HepG2 (cell line): ENCODE data around the gene NOVA2. TPM values are rescaled to one million over a fixed set of nuclear protein-coding genes. Genes with fewer than 3 reads are reported as not detected.
A peak's percentile ranks its signal among the peaks of the same experiment; 100 is the strongest.

ENCODE experiments used
- ATAC-seq: fragments of 200-7000 bp; cut with Tn5 transposase; 3 replicates; pipeline ENCODE4 v1.9.1; 2020; ENCODE audit warnings: mild to moderate bottlenecking, moderate library complexity
- BruUV-seq: library from RNA; stranded (reverse); fragments of 400-500 nt; replicated peaks from 2 replicates; lab custom pipeline; 2021; lab: Mats Ljungman, UMichigan
- CTCF ChIA-PET: fragments of 300-600 bp; formaldehyde crosslinking; extraction: SDS; loops from one replicate; lab custom pipeline; 2021; ENCODE audit warnings: low total read pairs, inconsistent platforms, low intra/inter-chr PET ratio; lab: Yijun Ruan, JAX
- POLR2A ChIA-PET: fragments of 350-600 bp; sonication (Branson Sonifier 250); formaldehyde crosslinking; loops from one replicate; lab custom pipeline; 2020; ENCODE audit warnings: antibody characterized with exemption, inconsistent platforms; lab: Yijun Ruan, JAX
- DNase-seq: peaks from one replicate; pipeline ENCODE4 v3.0.0-alpha.2; 2015; ENCODE audit warnings: low spot score
- FAIRE-seq: peaks from 3 replicates; lab custom pipeline; 2011; peaks lifted over from hg19 to GRCh38; lab: Jason Lieb, UNC
- H2AFZ ChIP-seq: one replicate; pipeline ENCODE4 v1.6.1; 2011; ENCODE audit warnings: low read length, inconsistent platforms
- H3K27ac ChIP-seq: fragments of 300-600 bp; 3 replicates; pipeline ENCODE4 v1.8.0; 2011; ENCODE audit warnings: mixed run types, mild to moderate bottlenecking, mixed read lengths, low read length, inconsistent platforms; ENCODE audit not compliant: insufficient read depth; ENCODE audit errors: extremely low read length
- H3K27me3 ChIP-seq, 2 experiments: fragments of 200-600 bp in 1 of 2; 2 replicates in 1 of 2; 3 replicates in 1 of 2; pipeline versions ENCODE4 v1.6.0 to v1.8.0; 2011; ENCODE audit warnings: low read length in 2 of 2, mild to moderate bottlenecking in 2 of 2, moderate library complexity in 2 of 2, inconsistent platforms in 1 of 2; ENCODE audit not compliant: insufficient read depth in 2 of 2, control insufficient read depth in 1 of 2
- H3K36me3 ChIP-seq, 2 experiments: fragments of 200-600 bp in 1 of 2; replicated peaks in 1 of 2; 2 replicates in 1 of 2; 3 replicates in 1 of 2; pipeline versions ENCODE4 v1.5.1 to v1.8.0; 2011; ENCODE audit warnings: low read length in 2 of 2, inconsistent platforms in 1 of 2; ENCODE audit not compliant: insufficient read depth in 2 of 2, control insufficient read depth in 1 of 2
- H3K4me1 ChIP-seq: 2 replicates; pipeline ENCODE4 v1.5.1; 2012; ENCODE audit warnings: low read length, inconsistent platforms; ENCODE audit not compliant: insufficient read depth
- H3K4me2 ChIP-seq: 2 replicates; pipeline ENCODE4 v1.6.0; 2011; ENCODE audit warnings: low read depth, low read length, inconsistent platforms
- H3K4me3 ChIP-seq, 3 experiments: fragments of 200-600 bp in 1 of 3; sonication (generic), shearing (Covaris generic) in 1 of 3; replicated peaks in 1 of 3; 2 replicates each; pipeline ENCODE4 v1.5.1; 2011 to 2016; ENCODE audit warnings: low read length in 3 of 3, inconsistent platforms in 2 of 3, low read depth in 2 of 3, mild to moderate bottlenecking in 2 of 3, control low read depth in 1 of 3, mixed read lengths in 1 of 3; ENCODE audit not compliant: insufficient read depth in 1 of 3
- H3K79me2 ChIP-seq: one replicate; pipeline ENCODE4 v1.6.1; 2011; ENCODE audit warnings: low read length, inconsistent platforms; ENCODE audit not compliant: insufficient read depth
- H3K9ac ChIP-seq: 2 replicates; pipeline ENCODE4 v1.6.0; 2011; ENCODE audit warnings: mild to moderate bottlenecking, low read depth, low read length, inconsistent platforms; ENCODE audit not compliant: insufficient read depth
- H3K9me3 ChIP-seq: 2 replicates; pipeline ENCODE4 v1.5.1; 2012; ENCODE audit warnings: mild to moderate bottlenecking, low read length
- H4K20me1 ChIP-seq: 2 replicates; pipeline ENCODE4 v1.6.0; 2011; ENCODE audit warnings: inconsistent platforms, mild to moderate bottlenecking, low read length, moderate library complexity; ENCODE audit not compliant: insufficient read depth
- ATM ChIP-seq: fragments of 450-650 bp; IDR thresholded peaks from 2 replicates; pipeline ENCODE4 v1.7.1; 2017; ENCODE audit warnings: mild to moderate bottlenecking, borderline replicate concordance
- CENPT ChIP-seq: sonication (generic); formaldehyde crosslinking; IDR thresholded peaks from 2 replicates; pipeline ENCODE4 v1.8.0; 2022; ENCODE audit warnings: low read depth, mild to moderate bottlenecking, moderate library complexity, missing genetic modification reagents
- GTF3A ChIP-seq: sonication (generic); formaldehyde crosslinking; conservative IDR thresholded peaks from 2 replicates; pipeline ENCODE4 v1.4.0; 2020; ENCODE audit warnings: mild to moderate bottlenecking, missing genetic modification reagents
- HDAC2 ChIP-seq: sonication (generic); formaldehyde crosslinking; IDR thresholded peaks from 2 replicates; pipeline ENCODE4 v1.4.0; 2020; ENCODE audit warnings: missing genetic modification reagents
- HNRNPL ChIP-seq: fragments of 200-400 bp; formaldehyde crosslinking; IDR thresholded peaks from 2 replicates; pipeline ENCODE4 v1.6.1; 2017; ENCODE audit warnings: mild to moderate bottlenecking, low read depth, low read length
- MAFF ChIP-seq: IDR thresholded peaks from 2 replicates; pipeline ENCODE4 v1.6.1; 2011; ENCODE audit warnings: low read depth, low read length, improper control_type of control experiment
- MAZ ChIP-seq, 2 experiments: sonication (generic) in 1 of 2; formaldehyde crosslinking in 1 of 2; IDR thresholded peaks; 2 replicates each; pipeline versions ENCODE4 v1.5.0 to v1.6.1; 2012 to 2020; ENCODE audit warnings: low read depth in 2 of 2, mild to moderate bottlenecking in 2 of 2, borderline replicate concordance in 1 of 2, improper control_type of control experiment in 1 of 2, low read length in 1 of 2, missing genetic modification reagents in 1 of 2, moderate library complexity in 1 of 2
- NCOA2 ChIP-seq: sonication (generic); formaldehyde crosslinking; IDR thresholded peaks from 2 replicates; pipeline ENCODE4 v1.8.0; 2022; ENCODE audit warnings: inconsistent platforms
- PHF20 ChIP-seq: sonication (generic); formaldehyde crosslinking; IDR thresholded peaks from 2 replicates; pipeline ENCODE4 v1.5.0; 2020; ENCODE audit warnings: mild to moderate bottlenecking, missing genetic modification reagents
- SIN3B ChIP-seq: fragments of 150-350 bp; IDR thresholded peaks from 2 replicates; pipeline ENCODE4 v1.6.1; 2014; ENCODE audit warnings: low read length
- ZHX1 ChIP-seq: sonication (generic); formaldehyde crosslinking; IDR thresholded peaks from 2 replicates; pipeline ENCODE4 v1.8.1; 2022; ENCODE audit warnings: low read depth, mild to moderate bottlenecking, missing genetic modification reagents
- ZNF205 ChIP-seq: IDR thresholded peaks from 2 replicates; pipeline ENCODE4 v1.6.1; 2018; ENCODE audit warnings: missing biosample characterization, missing genetic modification reagents
- ZNF432 ChIP-seq: sonication (generic); formaldehyde crosslinking; IDR thresholded peaks from 2 replicates; pipeline ENCODE4 v1.5.0; 2020; ENCODE audit warnings: missing genetic modification reagents, mild to moderate bottlenecking, borderline replicate concordance
- ZNF44 ChIP-seq: sonication (generic); formaldehyde crosslinking; IDR thresholded peaks from 2 replicates; pipeline ENCODE4 v1.5.1; 2020; ENCODE audit warnings: mild to moderate bottlenecking, missing genetic modification reagents
- ZNF543 ChIP-seq: sonication (generic); formaldehyde crosslinking; IDR thresholded peaks from 2 replicates; pipeline ENCODE4 v1.4.0; 2020; ENCODE audit warnings: mild to moderate bottlenecking, missing genetic modification reagents
- ZNF597 ChIP-seq: sonication (generic); formaldehyde crosslinking; IDR thresholded peaks from 2 replicates; pipeline ENCODE4 v1.5.0; 2020; ENCODE audit warnings: missing genetic modification reagents
- ZNF670 ChIP-seq: sonication (generic); formaldehyde crosslinking; IDR thresholded peaks from 2 replicates; pipeline ENCODE4 v1.8.0; 2022; ENCODE audit warnings: mild to moderate bottlenecking, missing genetic modification reagents, borderline replicate concordance
- ZNF83 ChIP-seq: sonication (generic); formaldehyde crosslinking; IDR thresholded peaks from 2 replicates; pipeline ENCODE4 v1.4.0; 2020; ENCODE audit warnings: missing genetic modification reagents, mild to moderate bottlenecking, borderline replicate concordance
- ZNF879 ChIP-seq: sonication (generic); formaldehyde crosslinking; IDR thresholded peaks from 2 replicates; pipeline ENCODE4 v1.8.1; 2023; ENCODE audit warnings: missing genetic modification reagents
- WGBS: methylation state at CpG from one replicate; pipeline ENCODE4 v1.1.6; 2017; ENCODE audit warnings: low lambda C conversion rate; 5-methylcytosine and 5-hydroxymethylcytosine counted together
- in situ Hi-C: cut with HindIII; loops from 2 replicates; pipeline ENCODE4 v1.10.0; 2017; ENCODE audit warnings: low pct_unique_long_range_greater_than_20kb; ENCODE audit not compliant: extremely low pct_ligation_motif_present
- intact Hi-C: fragments of 100-400 bp; cut with micrococcal nuclease; formaldehyde crosslinking; loops from one replicate; pipeline ENCODE4 v1.10.0; 2022; ENCODE audit not compliant: unreplicated experiment
- polyA plus RNA-seq, 8 experiments: library from polyadenylated mRNA; depleted of rRNA in 3 of 8; stranded (reverse) in 7 of 8; unstranded in 1 of 8; fragments of >200 nt; fragmentation: Illumina TruSeq in 4 of 8; extraction: Trizol in 4 of 8; gene quantifications; 2 replicates each; pipeline versions ENCODE4 v1.2.1 to v1.2.3, GENCODE V29; 2011 to 2016; ENCODE audit warnings: low read depth in 4 of 8, missing spikeins in 1 of 8, mixed read lengths in 1 of 8; ENCODE audit not compliant: insufficient read depth in 1 of 8
- total RNA-seq, 5 experiments: library from RNA; depleted of rRNA; stranded (reverse); fragments of >200 nt; fragmentation: Illumina TruSeq; extraction: Trizol; gene quantifications; 2 replicates each; pipeline ENCODE4 v1.2.3, GENCODE V29; 2016; ENCODE audit warnings: low read depth in 1 of 5

NOVA2 gene
- total and polyA plus RNA-seq, 2 of the 13 experiments (the other 11 are each of a cell fraction or from before 2014, with no cell fraction given) = not detected

GRCh38 chr19:45887200-45887710, 86.4 kb downstream of the NOVA2 start (continued):
- TF ChIP-seq GTF3A (CRISPR knock-in tag) = no peak

GRCh38 chr19:45886427-45887199, 87.1 kb downstream of the NOVA2 start:
- peak overlapping the region; percentile 8 for H2AFZ ChIP-seq
- POLR2A ChIA-PET = interaction anchor here (1.0 to 10.3 kb wide), 6 partner anchors 8 to 117 kb away, joined by 4 to 388 read pairs (median 7); partner anchors contain the start of genes DMPK, FOXA3, MYPOP and SIX5
- DNase-seq = peak; percentile 88
- no peaks in the 10 kb centered on the region for H3K27me3 ChIP-seq
- in situ Hi-C loops = no loop called here
- H3K79me2 ChIP-seq = peaks cover 15% of the 10 kb centered on the region
- no peaks in the 10 kb centered on the region; a peak in 1 of 5 replicates for H3K36me3 ChIP-seq
- peak; percentile 82 for FAIRE-seq
- ATAC-seq = peak; percentile 46
- CTCF ChIA-PET = interaction anchor here (4.5 to 5.3 kb wide), 2 partner anchors 23 to 70 kb away, joined by 50 to 263 read pairs; partner anchors contain the start of genes FOXA3 and SYMPK
- no TSS peak for BruUV-seq
- peak overlapping the region; percentile 82 for H3K9ac ChIP-seq
- 0% methylated on average over 27 of the region's 32 CpGs for WGBS
- peak overlapping the region; percentile 69 to 91 (median 80) for H3K4me3 ChIP-seq
- H3K9me3 ChIP-seq = no peaks in the 10 kb centered on the region
- H4K20me1 ChIP-seq = no peaks in the 10 kb centered on the region
- peaks cover 30% of the 10 kb centered on the region for H3K4me1 ChIP-seq
- H3K4me2 ChIP-seq = peak overlapping the region; percentile 84
- intact Hi-C loops = loop anchor here (1.0 kb wide), 1 partner anchor 9 kb away; no protein-coding TSS in a partner anchor
- peak overlapping the region; percentile 78 for H3K27ac ChIP-seq
- no peak for TF ChIP-seq ATM
- no peak for TF ChIP-seq HNRNPL
- peak; percentile 100 for TF ChIP-seq ZNF205
- peak; percentile 95 for TF ChIP-seq MAZ (IDR thresholded peaks at IDR 0.05; ENCODE audit: borderline replicate concordance, low read depth, low read length)
- no peak for TF ChIP-seq MAZ (CRISPR knock-in tag; IDR thresholded peaks at IDR 0.05; ENCODE audit: low read depth)
- no peak for TF ChIP-seq ZNF44 (CRISPR knock-in tag)
- no peak; the same call in 1 of the 2 replicates for TF ChIP-seq HDAC2 (CRISPR knock-in tag)
- TF ChIP-seq ZNF597 = no peak
- 0 out of 2 replicates have a peak, but pooled peaks have one; percentile 46 for TF ChIP-seq ZNF83
- TF ChIP-seq ZNF670 (CRISPR knock-in tag) = no peak
- peak; percentile 28; the same call in 1 of the 2 replicates for TF ChIP-seq PHF20 (CRISPR knock-in tag)
- TF ChIP-seq MAFF = no peak
- no peak for TF ChIP-seq ZHX1 (CRISPR knock-in tag)
- TF ChIP-seq ZNF543 = no peak
- no peak for TF ChIP-seq SIN3B
- TF ChIP-seq ZNF432 (CRISPR knock-in tag) = no peak
- no peak for TF ChIP-seq ZNF879 (CRISPR knock-in tag)
- TF ChIP-seq CENPT = no peak
- TF ChIP-seq NCOA2 (CRISPR knock-in tag) = peak; percentile 47
